Amygdala (tissue), 56 donors: Measurements from ENCODE around the gene CTNNBL1.

Experiments
- DNase-seq, 56 donors: peaks; one replicate each; lab custom pipeline; 2025; lab: John Stamatoyannopoulos, UW

CTNNBL1 gene

GRCh38 chr20:37871751-37872150, 177.9 kb downstream of the CTNNBL1 start:
- DNase-seq, result no peak

GRCh38 chr20:37872161-37872560, 178.3 kb downstream of the CTNNBL1 start:
- DNase-seq, result no peak

GRCh38 chr20:37873884-37874283, 180.1 kb downstream of the CTNNBL1 start:
- peak in 12 of 56 donors; percentile 11 to 50 (median 16) for DNase-seq

- DNase-seq, result no peak
Observed at GRCh38 chr20:37875460-37876175, 181.8 kb downstream of the CTNNBL1 start.

GRCh38 chr20:37876863-37877262, 183.0 kb downstream of the CTNNBL1 start:
- DNase-seq, result no peak

- no peak for DNase-seq
Observed at GRCh38 chr20:37877832-37878772, 184.3 kb downstream of the CTNNBL1 start.

GRCh38 chr20:37878835-37879599, 185.2 kb downstream of the CTNNBL1 start:
- no peak for DNase-seq

- DNase-seq, result no peak
Observed at GRCh38 chr20:37879843-37880242, 186.0 kb downstream of the CTNNBL1 start.

- peak in 1 of 56 donors; percentile 18 for DNase-seq
Observed at GRCh38 chr20:37880726-37881591, 187.1 kb downstream of the CTNNBL1 start.

- no peak for DNase-seq
Observed at GRCh38 chr20:37881601-37882343, 187.9 kb downstream of the CTNNBL1 start.

- DNase-seq, result no peak
Observed at GRCh38 chr20:37882961-37883712, 189.3 kb downstream of the CTNNBL1 start.

- DNase-seq, result no peak
Observed at GRCh38 chr20:37885042-37885441, 191.2 kb downstream of the CTNNBL1 start.

- DNase-seq, result no peak
Observed at GRCh38 chr20:37885593-37886503, 192.0 kb downstream of the CTNNBL1 start.

GRCh38 chr20:37886851-37887297, 193.0 kb downstream of the CTNNBL1 start:
- DNase-seq, result peak in 1 of 56 donors; percentile 12

- DNase-seq, result no peak
Observed at GRCh38 chr20:37888641-37889040, 194.8 kb downstream of the CTNNBL1 start.

- DNase-seq, result no peak
Observed at GRCh38 chr20:37890108-37890507, 196.3 kb downstream of the CTNNBL1 start.

GRCh38 chr20:37890643-37891042, 196.8 kb downstream of the CTNNBL1 start:
- no peak for DNase-seq
